ENCODE data around the gene DNAH14.

DNAH14 gene

GRCh38 chr1:225426395-225427234 is 497.1 kb downstream of the DNAH14 start:
- Histone ChIP-seq H3K4me3 (ENCODE audit: insufficient read length, low read depth) (peak overlapping the region; percentile 90), H3K9ac (ENCODE audit: insufficient read length, low read depth) (peak overlapping the region; percentile 93), H3K36me3 (ENCODE audit: insufficient read depth, insufficient read length, low read length) (peaks cover 19% of the 10 kb centered on the region), H3K4me1 (ENCODE audit: insufficient read depth, insufficient read length) (peaks cover 2% of the 10 kb centered on the region), H3K9me3 (ENCODE audit: insufficient read depth, low read length) (peaks cover 17% of the 10 kb centered on the region), H3K27me3 (ENCODE audit: insufficient read depth, insufficient read length) (peaks cover 6% of the 10 kb centered on the region)
- TF ChIP-seq SUZ12 (IDR thresholded peaks at IDR 0.05; ENCODE audit: extremely low read depth, insufficient read depth, insufficient read length) = no peak
- no peak for TF ChIP-seq YY1 (IDR thresholded peaks at IDR 0.05; ENCODE audit: insufficient read depth, insufficient read length)
- no peak for TF ChIP-seq ZNF274 (IDR thresholded peaks at IDR 0.05; ENCODE audit: low read depth, low read length)
- no peak for DNase-seq (ENCODE audit: low read depth, low spot score)

- Histone ChIP-seq H3K9me3 (ENCODE audit: insufficient read depth, low read length) (peaks cover 25% of the 10 kb centered on the region), H3K4me3 (ENCODE audit: insufficient read length, low read depth) (peak within 1 kb of the TSS; percentile 90), H3K36me3 (ENCODE audit: insufficient read depth, insufficient read length, low read length) (peaks cover 11% of the 10 kb centered on the region), H3K9ac (ENCODE audit: insufficient read length, low read depth) (peak within 1 kb of the TSS; percentile 93), H3K4me1 (ENCODE audit: insufficient read depth, insufficient read length) (peaks cover 2% of the 10 kb centered on the region), H3K27me3 (ENCODE audit: insufficient read depth, insufficient read length) (peaks cover 6% of the 10 kb centered on the region)
- peak; percentile 20 for DNase-seq (ENCODE audit: low read depth, low spot score)
- TF ChIP-seq YY1 (IDR thresholded peaks at IDR 0.05; ENCODE audit: insufficient read depth, insufficient read length) (no peak), SUZ12 (IDR thresholded peaks at IDR 0.05; ENCODE audit: extremely low read depth, insufficient read depth, insufficient read length) (no peak), ZNF274 (IDR thresholded peaks at IDR 0.05; ENCODE audit: low read depth, low read length) (no peak)
These were observed 498.0 kb downstream of the DNAH14 start, which contains the start of gene LBR for GRCh38 chr1:225427235-225428067. Gene LBR, minus strand, starts transcription at chr1:225428038. Its CDS starts 3,963 bp downstream, at chr1:225424075.

- Histone ChIP-seq H3K4me1 (ENCODE audit: insufficient read depth, insufficient read length) (peaks cover 2% of the 10 kb centered on the region), H3K4me3 (ENCODE audit: insufficient read length, low read depth) (peak overlapping the region; percentile 90), H3K27me3 (ENCODE audit: insufficient read depth, insufficient read length) (peaks cover 6% of the 10 kb centered on the region), H3K9ac (ENCODE audit: insufficient read length, low read depth) (peak overlapping the region; percentile 93), H3K9me3 (ENCODE audit: insufficient read depth, low read length) (peaks cover 32% of the 10 kb centered on the region), H3K36me3 (ENCODE audit: insufficient read depth, insufficient read length, low read length) (peaks cover 5% of the 10 kb centered on the region)
- peak; percentile 91 for DNase-seq (ENCODE audit: low read depth, low spot score)
- TF ChIP-seq ZNF274 (IDR thresholded peaks at IDR 0.05; ENCODE audit: low read depth, low read length) (no peak), SUZ12 (IDR thresholded peaks at IDR 0.05; ENCODE audit: extremely low read depth, insufficient read depth, insufficient read length) (no peak), YY1 (IDR thresholded peaks at IDR 0.05; ENCODE audit: insufficient read depth, insufficient read length) (no peak)
These were observed 498.8 kb downstream of the DNAH14 start for GRCh38 chr1:225428068-225428880.

- no peak for TF ChIP-seq YY1 (IDR thresholded peaks at IDR 0.05; ENCODE audit: insufficient read depth, insufficient read length)
- TF ChIP-seq ZNF274 (IDR thresholded peaks at IDR 0.05; ENCODE audit: low read depth, low read length) = no peak
- no peak for TF ChIP-seq SUZ12 (IDR thresholded peaks at IDR 0.05; ENCODE audit: extremely low read depth, insufficient read depth, insufficient read length)
- Histone ChIP-seq H3K27me3 (ENCODE audit: insufficient read depth, insufficient read length) (peaks cover 6% of the 10 kb centered on the region), H3K4me1 (ENCODE audit: insufficient read depth, insufficient read length) (peaks cover 2% of the 10 kb centered on the region), H3K9me3 (ENCODE audit: insufficient read depth, low read length) (peaks cover 32% of the 10 kb centered on the region), H3K9ac (ENCODE audit: insufficient read length, low read depth) (peak overlapping the region; percentile 91), H3K4me3 (ENCODE audit: insufficient read length, low read depth) (peak overlapping the region; percentile 60), H3K36me3 (ENCODE audit: insufficient read depth, insufficient read length, low read length) (no peaks in the 10 kb centered on the region)
- no peak for DNase-seq (ENCODE audit: low read depth, low spot score)
These were observed 499.5 kb downstream of the DNAH14 start for GRCh38 chr1:225428881-225429455.

- Histone ChIP-seq H3K4me3 (ENCODE audit: insufficient read length, low read depth) (no peak overlapping the region), H3K36me3 (ENCODE audit: insufficient read depth, insufficient read length, low read length) (no peaks in the 10 kb centered on the region), H3K9ac (ENCODE audit: insufficient read length, low read depth) (no peak overlapping the region), H3K27me3 (ENCODE audit: insufficient read depth, insufficient read length) (peaks cover 6% of the 10 kb centered on the region), H3K9me3 (ENCODE audit: insufficient read depth, low read length) (peaks cover 32% of the 10 kb centered on the region), H3K4me1 (ENCODE audit: insufficient read depth, insufficient read length) (no peaks in the 10 kb centered on the region)
- TF ChIP-seq ZNF274 (IDR thresholded peaks at IDR 0.05; ENCODE audit: low read depth, low read length) = no peak
- no peak for TF ChIP-seq SUZ12 (IDR thresholded peaks at IDR 0.05; ENCODE audit: extremely low read depth, insufficient read depth, insufficient read length)
- TF ChIP-seq YY1 (IDR thresholded peaks at IDR 0.05; ENCODE audit: insufficient read depth, insufficient read length) = no peak
- peak; percentile 25 for DNase-seq (ENCODE audit: low read depth, low spot score)
These were observed 500.8 kb downstream of the DNAH14 start for GRCh38 chr1:225430301-225430700.

GRCh38 chr1:225431081-225431863 is 501.8 kb downstream of the DNAH14 start:
- no peak for TF ChIP-seq ZNF274 (IDR thresholded peaks at IDR 0.05; ENCODE audit: low read depth, low read length)
- no peak for TF ChIP-seq YY1 (IDR thresholded peaks at IDR 0.05; ENCODE audit: insufficient read depth, insufficient read length)
- no peak for TF ChIP-seq SUZ12 (IDR thresholded peaks at IDR 0.05; ENCODE audit: extremely low read depth, insufficient read depth, insufficient read length)
- H3K36me3 ChIP-seq (ENCODE audit: insufficient read depth, insufficient read length, low read length) = no peaks in the 10 kb centered on the region
- no peaks in the 10 kb centered on the region for H3K4me1 ChIP-seq (ENCODE audit: insufficient read depth, insufficient read length)
- no peak for DNase-seq (ENCODE audit: low read depth, low spot score)
- peaks cover 6% of the 10 kb centered on the region for H3K27me3 ChIP-seq (ENCODE audit: insufficient read depth, insufficient read length)
- peaks cover 32% of the 10 kb centered on the region for H3K9me3 ChIP-seq (ENCODE audit: insufficient read depth, low read length)
- H3K4me3 ChIP-seq (ENCODE audit: insufficient read length, low read depth) = no peak overlapping the region
- no peak overlapping the region for H3K9ac ChIP-seq (ENCODE audit: insufficient read length, low read depth)

All from NT2/D1 (cell line).